GM18520 (cell line): ENCODE data around the gene CCDC117.
A peak's percentile ranks its signal among the peaks of the same experiment; 100 is the strongest.

Source experiments
- ATAC-seq: cut with Tn5 transposase; IDR thresholded peaks from one replicate; pipeline ENCODE4 v1.9.1; 2021; ENCODE audit not compliant: unreplicated experiment

Gene CCDC117

GRCh38 chr22:28826921-28827320, 54.4 kb downstream of the CCDC117 start:
- no peak for ATAC-seq

GRCh38 chr22:28829358-28830181, 57.1 kb downstream of the CCDC117 start:
- peak; percentile 50 for ATAC-seq

GRCh38 chr22:28830441-28830840, 57.9 kb downstream of the CCDC117 start:
- no peak for ATAC-seq

DNA sequence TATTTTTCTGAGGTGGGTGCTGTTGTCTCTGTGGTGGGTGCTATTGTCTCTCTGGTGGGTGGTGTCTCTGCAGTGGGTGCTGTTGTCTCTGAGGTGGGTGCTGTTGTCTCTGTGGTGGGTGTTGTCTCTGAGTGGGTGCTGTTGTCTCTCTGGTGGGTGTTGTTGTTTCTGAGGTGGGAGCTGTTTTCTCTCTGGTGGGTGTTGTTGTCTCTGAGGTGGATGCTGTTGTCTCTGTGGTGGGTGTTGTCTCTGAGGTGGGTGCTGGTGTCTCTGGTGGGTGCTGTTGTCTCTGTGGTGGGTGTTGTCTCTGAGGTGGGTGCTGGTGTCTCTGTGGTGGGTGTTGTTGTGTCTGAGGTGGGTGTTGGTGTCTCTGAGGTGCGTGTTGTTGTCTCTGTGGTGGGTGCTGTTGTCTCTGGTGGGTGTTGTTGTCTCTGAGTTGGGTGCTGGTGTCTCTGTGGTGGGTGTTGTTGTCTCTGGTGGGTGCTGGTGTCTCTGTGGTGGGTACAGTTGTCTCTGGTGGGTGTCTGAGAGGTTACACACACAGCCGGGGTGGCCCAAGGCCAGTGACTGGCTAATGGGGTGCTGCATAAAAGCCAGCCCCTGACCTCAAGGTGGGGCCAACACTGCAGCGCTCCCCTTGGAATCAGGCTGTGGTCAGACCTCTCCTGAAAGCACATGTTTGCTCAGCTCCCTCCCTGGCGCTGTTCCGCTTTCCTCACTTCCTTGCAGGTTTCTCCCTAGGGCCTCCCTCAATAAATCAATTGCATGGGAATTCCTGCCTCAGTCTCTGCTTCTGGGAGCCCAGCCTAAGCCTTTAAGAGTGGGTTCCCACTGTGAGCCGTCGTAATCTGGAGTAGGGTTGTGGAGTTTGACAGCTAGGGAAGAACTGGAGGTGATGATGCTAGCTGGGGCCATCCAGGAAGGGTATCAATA, 58.9 kb downstream of the CCDC117 start:
- ATAC-seq = no peak

GRCh38 chr22:28832731-28833130, 60.2 kb downstream of the CCDC117 start:
- no peak for ATAC-seq

GRCh38 chr22:28833276-28833923, 60.9 kb downstream of the CCDC117 start:
- no peak for ATAC-seq

- no peak for ATAC-seq
Measured at GRCh38 chr22:28835630-28836189, 63.2 kb downstream of the CCDC117 start.

GRCh38 chr22:28837640-28838039, 65.1 kb downstream of the CCDC117 start:
- no peak for ATAC-seq
